GM23338 (cell line): ENCODE results near the gene DIP2B.

Experiments used
- CTCF ChIP-seq, 2 experiments: fragments of 200-600 bp in 1 of 2; sonication (generic) in 1 of 2; conservative IDR thresholded peaks; 2 replicates each; pipeline versions ENCODE4 v1.5.1 to v1.6.1; 2016 to 2017; ENCODE audit warnings: antibody characterized with exemption in 2 of 2, low read depth in 2 of 2, mild to moderate bottlenecking in 2 of 2, moderate library complexity in 1 of 2
- EZH2 ChIP-seq: fragments of 200-600 bp; sonication (generic); IDR thresholded peaks from one replicate; pipeline ENCODE4 v1.8.0; 2017; ENCODE audit warnings: antibody characterized with exemption, mild to moderate bottlenecking, low read depth; ENCODE audit not compliant: unreplicated experiment
- REST ChIP-seq: IDR thresholded peaks from one replicate; pipeline ENCODE4 v1.6.1; 2018; ENCODE audit warnings: antibody characterized with exemption; ENCODE audit not compliant: unreplicated experiment
- ZNF331 ChIP-seq: fragments of 250-450 bp; sonication (Bioruptor Pico); IDR thresholded peaks from 2 replicates; pipeline ENCODE4 v1.5.0; 2020; ENCODE audit warnings: low read depth, mild to moderate bottlenecking, moderate library complexity

- TF ChIP-seq CTCF (conservative IDR thresholded peaks at IDR 0.05; ENCODE audit: low read depth in 2 of 2) (no peak), REST (no peak), EZH2 (no peak), ZNF331 (CRISPR knock-in tag) (no peak)
These were observed 206.3 kb downstream of the DIP2B start for GRCh38 chr12:50711121-50711520.
